Psoas muscle (tissue), 8 donors: ENCODE data around the gene MT3. TPM values are rescaled to one million over a fixed set of nuclear protein-coding genes. Genes with fewer than 3 reads are reported as not detected.

Source experiments
- ATAC-seq, 4 donors: fragments of 200-7000 bp; cut with Tn5 transposase; one replicate each; pipeline ENCODE4 v1.9.1; 2020; ENCODE audit warnings: moderate library complexity in 3 of 4, mild to moderate bottlenecking in 2 of 4
- DNase-seq, 2 donors: peaks; one replicate each; pipeline ENCODE4 v3.0.0-alpha.2; 2020
- H3K27ac ChIP-seq: fragments of 200-600 bp; one replicate; pipeline ENCODE4 v1.8.0; 2022
- H3K27me3 ChIP-seq, 3 donors: fragments of 200-600 bp in 1 of 3; one replicate each; pipeline versions ENCODE4 v1.6.1 to v1.8.0; 2013 to 2022; ENCODE audit warnings: low read length in 2 of 3, mild to moderate bottlenecking in 2 of 3, moderate library complexity in 1 of 3; ENCODE audit not compliant: insufficient read depth in 3 of 3
- H3K36me3 ChIP-seq, 2 donors: fragments of 200-600 bp in 1 of 2; one replicate each; pipeline versions ENCODE4 v1.6.1 to v1.8.0; 2013 to 2022; ENCODE audit warnings: low read depth in 1 of 2, mild to moderate bottlenecking in 1 of 2, moderate library complexity in 1 of 2; ENCODE audit not compliant: insufficient read depth in 1 of 2
- H3K4me1 ChIP-seq: fragments of 200-600 bp; one replicate; pipeline ENCODE4 v1.8.0; 2022
- H3K4me3 ChIP-seq: fragments of 200-600 bp; one replicate; pipeline ENCODE4 v1.8.0; 2022; ENCODE audit warnings: mild to moderate bottlenecking
- H3K9me3 ChIP-seq: fragments of 200-600 bp; one replicate; pipeline ENCODE4 v1.8.0; 2022
- CTCF ChIP-seq: fragments of 200-600 bp; IDR thresholded peaks from one replicate; pipeline ENCODE4 v1.8.0; 2022; ENCODE audit warnings: antibody characterized with exemption
- WGBS, 3 donors: extraction: QIAGEN DNeasy Blood & Tissue Kit; methylation state at CpG; one replicate each; pipeline versions ENCODE4 v1.1.6 to v1.1.7; 2013; 5-methylcytosine and 5-hydroxymethylcytosine counted together
- intact Hi-C, 2 donors: fragments of 100-400 bp; cut with DNase I; formaldehyde crosslinking; loops; one replicate each; pipeline versions ENCODE4 v1.11.0 to v1.14.2; 2022
- polyA plus RNA-seq, 3 donors: library from polyadenylated mRNA; stranded (reverse); fragments of 200-250 nt; gene quantifications; one replicate each; pipeline ENCODE4 v1.2.3, GENCODE V29; 2013
- total RNA-seq, 4 donors: library from RNA; stranded (reverse); fragmentation: NEBNext Ultra II Directional in 2 of 4; extraction: Animal tissue kit (Norgen Biotek cat#: 25700) in 2 of 4; gene quantifications; one replicate each; pipeline versions ENCODE4 v1.2.1 to v1.2.4, GENCODE V29; 2021 to 2023
- donor health status: healthy with polysubstance abuse.
- donor health status: DM: no; HTN: no; CAD: no; lungs with moderate emphysema.
- donor health status: Bipolar disorder and iron deficiency.
- donor health status: healthy.
- donor health status: DM: yes; HTN: yes; CAD: no.
- donor health status: DM: no; HTN: no; CAD: no.
- donor health status: DM: no; HTN: no; CAD: no.
- donor health status: DM: yes; HTN: yes; CAD: no.

MT3 gene
- total and polyA plus RNA-seq, 7 donors: 0.57 to 10.5 (median 4.2) TPM; not detected in 1

- no peak for DNase-seq
- TF ChIP-seq CTCF: no peak
These were observed 16.1 kb downstream of the MT3 start for GRCh38 chr16:56605475-56605874.

GRCh38 chr16:56606071-56606475 lies 16.7 kb downstream of the MT3 start:
- no peak for TF ChIP-seq CTCF
- WGBS, 3 donors: 39 to 47% (median 40%) methylated on average over 3 of the region's 3 CpGs
- Histone ChIP-seq H3K27ac (peak overlapping the region; percentile 99), H3K27me3 (no peaks in the 10 kb centered on the region), H3K4me1 (peaks cover 54% of the 10 kb centered on the region), H3K9me3 (no peaks in the 10 kb centered on the region), H3K4me3 (no peak overlapping the region), H3K36me3 (no peaks in the 10 kb centered on the region)
- intact Hi-C loops: no loop called here
- DNase-seq (peak; percentile 79 to 88), ATAC-seq (peak in 3 of 4 donors; percentile 3 to 21 (median 10))

More at GRCh38 chr16:56605475-56605874, 16.1 kb downstream of the MT3 start:
- no peaks in the 10 kb centered on the region for H3K9me3 ChIP-seq
- peaks cover 48% of the 10 kb centered on the region for H3K4me1 ChIP-seq
- intact Hi-C loops: no loop called here
- H3K36me3 ChIP-seq: no peaks in the 10 kb centered on the region
- 34 to 67% (median 42%) methylated on average over 1 of the region's 1 CpG for WGBS, 3 donors
- no peak for ATAC-seq
- H3K4me3 ChIP-seq: no peak overlapping the region
- H3K27me3 ChIP-seq: no peaks in the 10 kb centered on the region
- H3K27ac ChIP-seq: peak overlapping the region; percentile 99

GRCh38 chr16:56606476-56607108 lies 17.3 kb downstream of the MT3 start:
- Histone ChIP-seq H3K36me3 (no peaks in the 10 kb centered on the region), H3K27me3 (no peaks in the 10 kb centered on the region), H3K4me1 (peaks cover 59% of the 10 kb centered on the region), H3K9me3 (no peaks in the 10 kb centered on the region), H3K27ac (peak overlapping the region; percentile 99), H3K4me3 (peak overlapping the region; percentile 89)
- peak; percentile 42 to 59 (median 50) for ATAC-seq
- whole genome bisulfite sequencing, 3 donors: 3 to 11% (median 9%) methylated on average over 8 of the region's 8 CpGs
- intact Hi-C loops: no loop called here
- no peak for TF ChIP-seq CTCF
- DNase-seq: peak; percentile 63 to 77

- peak overlapping the region; percentile 89 for H3K4me3 ChIP-seq
- peaks cover 65% of the 10 kb centered on the region for H3K4me1 ChIP-seq
- intact Hi-C loops: no loop called here
- peak overlapping the region; percentile 99 for H3K27ac ChIP-seq
- H3K36me3 ChIP-seq: no peaks in the 10 kb centered on the region
- ATAC-seq (peak; percentile 53 to 61 (median 54)), DNase-seq (peak; percentile 92)
- no peaks in the 10 kb centered on the region for H3K9me3 ChIP-seq
- no peak for TF ChIP-seq CTCF
- WGBS, 3 donors: 2 to 12% (median 12%) methylated on average over 14 of the region's 14 CpGs
- H3K27me3 ChIP-seq: no peaks in the 10 kb centered on the region
These were observed 17.8 kb downstream of the MT3 start for GRCh38 chr16:56607109-56607618.
